Cardiac muscle cell (in vitro differentiated cells and primary cell): Measurements from ENCODE around the gene JAM2. TPM values are rescaled to one million over a fixed set of nuclear protein-coding genes. Genes with fewer than 3 reads are reported as not detected.
A peak's percentile ranks its signal among the peaks of the same experiment; 100 is the strongest.

Experiments
- DNase-seq, 2 donors: peaks; one replicate each; pipeline versions ENCODE4 v3.0.0 to v3.0.0-alpha.2; 2010 to 2017; ENCODE audit warnings: low read depth in 1 of 2, low spot score in 1 of 2
- H3K27ac ChIP-seq: fragments of 200-600 bp; sonication (generic); 2 replicates; pipeline ENCODE4 v1.5.1; 2016
- H3K27me3 ChIP-seq: fragments of 200-600 bp; sonication (generic); 2 replicates; pipeline ENCODE4 v1.6.0; 2016; ENCODE audit warnings: control low read depth
- H3K36me3 ChIP-seq: fragments of 200-600 bp; sonication (generic); 2 replicates; pipeline ENCODE4 v1.5.1; 2016; ENCODE audit warnings: control low read depth
- H3K4me1 ChIP-seq: fragments of 200-600 bp; sonication (generic); 2 replicates; pipeline ENCODE4 v1.8.1; 2017; ENCODE audit warnings: low read depth, mild to moderate bottlenecking, mixed run types
- H3K4me3 ChIP-seq: fragments of 200-600 bp; sonication (generic); 2 replicates; pipeline ENCODE4 v1.5.1; 2016; ENCODE audit warnings: mild to moderate bottlenecking
- H3K9me3 ChIP-seq: fragments of 200-600 bp; sonication (generic); 2 replicates; pipeline ENCODE4 v1.5.1; 2017; ENCODE audit warnings: low read depth, mild to moderate bottlenecking, control low read depth
- CTCF ChIP-seq: IDR thresholded peaks from 2 replicates; pipeline ENCODE4 v1.5.1; 2012; ENCODE audit warnings: low read depth, mild to moderate bottlenecking, low read length
- polyA plus RNA-seq: library from polyadenylated mRNA; unstranded; fragments of >200 nt; fragmentation: Nextera tagmentation; extraction: Ambion mirVana; gene quantifications from 2 replicates; pipeline ENCODE4 v1.2.1, GENCODE V29; 2016
- total RNA-seq: library from RNA; depleted of rRNA; stranded (reverse); fragments of >200 nt; gene quantifications from 2 replicates; pipeline ENCODE4 v1.2.3, GENCODE V29; 2016

Gene JAM2
- total RNA-seq: 0.63 and 1.3 TPM in 2 replicates
- polyA plus RNA-seq: 1.4 and 3.1 TPM in 2 replicates

GRCh38 chr21:25638660-25639550 is at the start of gene JAM2:
Gene JAM2, plus strand, starts transcription at chr21:25639258. Its CDS starts 564 bp downstream, at chr21:25639822.
- H3K27ac ChIP-seq: no peak within 1 kb of the TSS
- no peak for TF ChIP-seq CTCF
- H3K4me3 ChIP-seq: peak within 1 kb of the TSS; percentile 82
- H3K4me1 ChIP-seq: peaks cover 3% of the 10 kb centered on the region
- H3K36me3 ChIP-seq: no peaks in the 10 kb centered on the region
- DNase-seq: peak; percentile 43 to 50
- no peaks in the 10 kb centered on the region for H3K9me3 ChIP-seq
- H3K27me3 ChIP-seq: peaks cover 52% of the 10 kb centered on the region

- no peak for TF ChIP-seq CTCF
- H3K4me3 ChIP-seq: no peak overlapping the region
These were observed 49.2 kb upstream of the JAM2 start for GRCh38 chr21:25589887-25590286.

GRCh38 chr21:25607151-25608043 is 31.7 kb upstream of the JAM2 start, which contains the start of gene MRPL39:
Gene MRPL39, minus strand, starts transcription at chr21:25607481. Its CDS starts 6 bp downstream, at chr21:25607475.
- peaks cover 20% of the 10 kb centered on the region for H3K36me3 ChIP-seq
- no peaks in the 10 kb centered on the region for H3K27me3 ChIP-seq
- peak within 1 kb of the TSS; percentile 97 for H3K27ac ChIP-seq
- peak within 1 kb of the TSS; percentile 99 for H3K4me3 ChIP-seq
- DNase-seq: peak; percentile 93 to 94
- TF ChIP-seq CTCF: peak; percentile 71
- H3K9me3 ChIP-seq: no peaks in the 10 kb centered on the region
- peaks cover 3% of the 10 kb centered on the region for H3K4me1 ChIP-seq

More at GRCh38 chr21:25589887-25590286, 49.2 kb upstream of the JAM2 start:
- no peak for DNase-seq
- Histone ChIP-seq H3K9me3 (no peaks in the 10 kb centered on the region), H3K4me1 (no peaks in the 10 kb centered on the region), H3K27ac (no peak overlapping the region), H3K36me3 (peaks cover 47% of the 10 kb centered on the region), H3K27me3 (no peaks in the 10 kb centered on the region)

GRCh38 chr21:25608044-25608737 is 30.9 kb upstream of the JAM2 start:
- H3K4me3 ChIP-seq: peak overlapping the region; percentile 99
- no peaks in the 10 kb centered on the region for H3K27me3 ChIP-seq
- peak; percentile 90 for TF ChIP-seq CTCF
- peak; percentile 87 to 90 for DNase-seq
- no peak overlapping the region for H3K27ac ChIP-seq
- peaks cover 3% of the 10 kb centered on the region for H3K4me1 ChIP-seq
- peaks cover 13% of the 10 kb centered on the region for H3K36me3 ChIP-seq
- no peaks in the 10 kb centered on the region for H3K9me3 ChIP-seq

GRCh38 chr21:25614441-25614840 is 24.6 kb upstream of the JAM2 start:
- H3K4me1 ChIP-seq: no peaks in the 10 kb centered on the region
- H3K27ac ChIP-seq: no peak overlapping the region
- no peak overlapping the region for H3K4me3 ChIP-seq
- no peak for TF ChIP-seq CTCF
- H3K9me3 ChIP-seq: no peaks in the 10 kb centered on the region
- no peaks in the 10 kb centered on the region for H3K27me3 ChIP-seq
- DNase-seq: no peak
- H3K36me3 ChIP-seq: no peaks in the 10 kb centered on the region
